ENCODE data around the gene DAPK3.

GRCh38 chr19:3949997-3950859 is 20.7 kb downstream of the DAPK3 start:
- no peak for TF ChIP-seq CTCF (conservative IDR thresholded peaks at IDR 0.05)
- no peak for TF ChIP-seq EZH2 (IDR thresholded peaks at IDR 0.05; ENCODE audit: low read depth)

Measured in PC-9 (cell line).